Measurements from ENCODE around the gene SLC15A2.

SLC15A2 gene

DNA sequence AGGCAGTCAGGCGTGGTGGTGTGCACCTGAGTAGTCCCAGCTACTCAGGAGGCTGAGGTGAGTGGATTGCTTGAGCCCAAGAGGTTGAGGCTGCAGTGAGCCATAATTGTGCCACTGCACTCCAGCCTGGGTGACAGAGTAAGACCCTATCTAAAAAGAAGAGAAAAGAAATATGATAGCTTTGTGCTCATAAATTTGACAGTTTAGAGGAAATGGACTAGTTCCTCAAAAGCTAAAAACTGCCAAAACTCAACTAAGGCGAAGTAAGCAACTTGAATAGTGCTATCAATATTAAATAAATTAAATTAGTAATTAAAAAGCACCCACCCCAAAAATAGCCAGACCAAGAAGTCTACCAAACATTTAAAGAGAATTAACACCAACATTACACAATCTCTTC is 24.5 kb upstream of the SLC15A2 start:
- POLR2A ChIA-PET = no interaction called here
- no peak for TF ChIP-seq ARNT (IDR thresholded peaks at IDR 0.05)
- CTCF ChIA-PET = no interaction called here
- DNase-seq (ENCODE audit: extremely low spot score) = no peak

DNA sequence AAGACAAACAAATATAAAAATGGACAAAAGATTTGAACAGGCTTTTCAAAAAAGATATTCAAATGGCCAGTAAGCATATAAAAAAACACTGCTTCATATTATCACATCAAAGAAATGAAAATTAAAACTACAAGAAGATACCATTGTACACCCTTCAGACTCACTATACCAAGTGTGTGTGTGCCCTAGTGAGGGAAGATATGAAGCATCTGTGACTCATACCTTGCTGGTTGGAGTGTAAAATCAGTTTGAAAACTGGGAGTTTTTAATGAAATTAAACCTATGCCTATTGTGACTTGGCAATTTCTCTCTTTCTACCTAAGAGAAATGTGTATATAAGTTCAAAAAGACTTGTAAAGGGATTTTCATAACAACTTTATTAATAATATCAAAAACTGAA is 23.5 kb upstream of the SLC15A2 start:
- no peak for DNase-seq (ENCODE audit: extremely low spot score)
- TF ChIP-seq L3MBTL2 (conservative IDR thresholded peaks at IDR 0.05) (no peak), CTBP1 (IDR thresholded peaks at IDR 0.05; ENCODE audit: borderline replicate concordance) (no peak)
- CTCF ChIA-PET = interaction anchor here (0.5 kb wide), 1 partner anchor 126 kb away, joined by 3 read pairs; no protein-coding TSS in a partner anchor
- POLR2A ChIA-PET = no interaction called here

DNA sequence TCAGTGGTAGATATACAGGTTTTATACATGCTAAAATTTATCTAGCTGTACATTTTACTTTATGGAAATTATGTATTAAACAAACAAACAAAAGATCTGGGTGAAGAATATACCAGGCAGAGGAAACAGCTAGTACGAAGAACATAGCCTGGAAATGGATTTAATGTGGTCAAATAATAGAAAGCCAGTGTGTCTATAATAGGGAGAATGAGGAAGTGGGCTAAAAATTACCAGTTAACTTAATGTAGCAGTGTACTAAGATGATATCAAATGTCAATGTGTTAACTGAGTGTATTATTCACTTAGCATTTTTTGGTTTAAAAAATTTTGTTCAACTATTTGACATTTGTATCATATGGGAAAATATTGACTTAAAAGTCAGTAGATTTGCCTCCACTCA is 22.8 kb upstream of the SLC15A2 start:
- DNase-seq (ENCODE audit: extremely low spot score) = no peak
- TF ChIP-seq SP1 (IDR thresholded peaks at IDR 0.05) (no peak), FOXM1 (IDR thresholded peaks at IDR 0.05; ENCODE audit: borderline replicate concordance) (no peak), HDGF (IDR thresholded peaks at IDR 0.05; ENCODE audit: borderline replicate concordance) (no peak), LEF1 (IDR thresholded peaks at IDR 0.05; ENCODE audit: borderline replicate concordance) (no peak), CTBP1 (IDR thresholded peaks at IDR 0.05; ENCODE audit: borderline replicate concordance) (no peak), ARNT (IDR thresholded peaks at IDR 0.05) (no peak), FOXA1 (IDR thresholded peaks at IDR 0.05) (no peak), SUZ12 (IDR thresholded peaks at IDR 0.05) (no peak), NFRKB (IDR thresholded peaks at IDR 0.05) (no peak), BHLHE40 (IDR thresholded peaks at IDR 0.05; ENCODE audit: borderline replicate concordance) (no peak), FOXK2 (IDR thresholded peaks at IDR 0.05) (no peak), ZNF384 (IDR thresholded peaks at IDR 0.05) (no peak)
- TF ChIP-seq, protein P1, sequence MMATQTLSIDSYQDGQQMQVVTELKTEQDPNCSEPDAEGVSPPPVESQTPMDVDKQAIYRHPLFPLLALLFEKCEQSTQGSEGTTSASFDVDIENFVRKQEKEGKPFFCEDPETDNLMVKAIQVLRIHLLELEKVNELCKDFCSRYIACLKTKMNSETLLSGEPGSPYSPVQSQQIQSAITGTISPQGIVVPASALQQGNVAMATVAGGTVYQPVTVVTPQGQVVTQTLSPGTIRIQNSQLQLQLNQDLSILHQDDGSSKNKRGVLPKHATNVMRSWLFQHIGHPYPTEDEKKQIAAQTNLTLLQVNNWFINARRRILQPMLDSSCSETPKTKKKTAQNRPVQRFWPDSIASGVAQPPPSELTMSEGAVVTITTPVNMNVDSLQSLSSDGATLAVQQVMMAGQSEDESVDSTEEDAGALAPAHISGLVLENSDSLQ (IDR thresholded peaks at IDR 0.05) = no peak
- CTCF ChIA-PET = no interaction called here
- POLR2A ChIA-PET = no interaction called here

DNA sequence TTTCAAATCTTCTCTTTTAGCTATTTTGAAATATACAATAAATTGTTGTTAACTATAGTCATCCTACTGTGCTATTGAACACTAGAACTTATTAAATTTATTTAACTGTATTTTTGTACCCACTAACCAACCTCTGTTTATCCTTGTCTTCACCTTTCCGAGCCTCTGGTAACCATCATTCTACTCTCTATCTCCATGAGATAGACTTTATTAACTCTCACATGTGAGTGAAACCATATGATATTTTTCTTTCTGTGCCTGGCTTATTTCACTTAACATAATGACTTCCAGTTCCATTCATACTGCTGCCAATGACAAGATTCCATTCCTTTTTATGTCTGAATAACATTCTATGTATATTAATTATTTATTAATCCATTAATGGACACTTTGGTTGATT is 15.8 kb upstream of the SLC15A2 start:
- ChIA-PET CTCF (no interaction called here), POLR2A (no interaction called here)
- DNase-seq (ENCODE audit: extremely low spot score) = no peak
- TF ChIP-seq SUZ12 (IDR thresholded peaks at IDR 0.05) (no peak), FOXM1 (IDR thresholded peaks at IDR 0.05; ENCODE audit: borderline replicate concordance) (no peak), HDGF (IDR thresholded peaks at IDR 0.05; ENCODE audit: borderline replicate concordance) (no peak), LEF1 (IDR thresholded peaks at IDR 0.05; ENCODE audit: borderline replicate concordance) (no peak), FOXK2 (IDR thresholded peaks at IDR 0.05) (no peak), NFRKB (IDR thresholded peaks at IDR 0.05) (no peak), ZNF384 (IDR thresholded peaks at IDR 0.05) (no peak), BHLHE40 (IDR thresholded peaks at IDR 0.05; ENCODE audit: borderline replicate concordance) (no peak), TARDBP (IDR thresholded peaks at IDR 0.05) (no peak), FOXA1 (IDR thresholded peaks at IDR 0.05) (no peak), CTBP1 (IDR thresholded peaks at IDR 0.05; ENCODE audit: borderline replicate concordance) (no peak)
- TF ChIP-seq, protein P1 (IDR thresholded peaks at IDR 0.05) = no peak

DNA sequence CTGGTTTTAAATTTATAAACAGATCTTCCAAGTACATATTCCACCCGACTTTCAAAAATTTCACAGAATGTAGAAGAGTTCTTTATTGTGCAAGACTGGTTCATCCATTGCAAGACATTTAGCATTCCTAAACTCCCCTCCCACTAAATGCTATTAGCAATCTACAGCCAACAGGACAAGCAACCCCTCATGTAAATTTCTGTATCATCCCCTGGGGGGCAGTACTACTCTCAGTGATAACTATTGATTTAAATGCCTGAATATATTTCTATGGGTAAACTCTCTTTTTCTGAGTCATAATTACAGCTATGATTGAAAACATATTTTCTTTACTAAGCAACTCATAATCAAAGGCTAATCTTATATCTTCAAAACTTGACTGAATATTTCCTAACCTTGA is 10.7 kb upstream of the SLC15A2 start:
- TF ChIP-seq FOXK2 (IDR thresholded peaks at IDR 0.05) (no peak), FOXM1 (IDR thresholded peaks at IDR 0.05; ENCODE audit: borderline replicate concordance) (no peak), L3MBTL2 (conservative IDR thresholded peaks at IDR 0.05) (no peak), FOXA1 (IDR thresholded peaks at IDR 0.05) (no peak), ARNT (IDR thresholded peaks at IDR 0.05) (no peak), LEF1 (IDR thresholded peaks at IDR 0.05; ENCODE audit: borderline replicate concordance) (no peak), SP1 (IDR thresholded peaks at IDR 0.05) (no peak), BHLHE40 (IDR thresholded peaks at IDR 0.05; ENCODE audit: borderline replicate concordance) (no peak), ELF4 (IDR thresholded peaks at IDR 0.05) (no peak), TARDBP (IDR thresholded peaks at IDR 0.05) (no peak)
- TF ChIP-seq, protein P1 (IDR thresholded peaks at IDR 0.05) = no peak
- POLR2A ChIA-PET = no interaction called here
- peak; percentile 22 for DNase-seq (ENCODE audit: extremely low spot score)
- CTCF ChIA-PET = no interaction called here

DNA sequence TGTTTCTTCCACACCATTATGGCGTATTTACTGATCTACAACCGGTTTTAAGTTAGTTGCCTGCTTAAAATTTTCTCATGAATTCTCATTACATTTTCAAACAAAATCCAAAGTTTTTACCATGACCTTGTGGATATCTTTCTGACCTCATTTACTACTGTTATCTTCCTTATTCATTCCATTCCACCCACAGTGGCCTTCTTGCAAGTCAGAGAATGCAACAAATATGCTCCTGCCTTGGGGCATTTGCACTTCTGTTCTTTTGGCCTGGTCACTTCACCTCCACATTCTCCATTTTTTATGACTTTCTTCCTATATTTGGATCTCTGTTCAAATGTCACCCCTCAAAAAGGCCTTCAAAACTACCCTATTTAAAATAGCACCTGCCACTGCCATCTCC is 8.8 kb upstream of the SLC15A2 start:
- TF ChIP-seq SUZ12 (IDR thresholded peaks at IDR 0.05) (no peak), L3MBTL2 (conservative IDR thresholded peaks at IDR 0.05) (no peak), ELF4 (IDR thresholded peaks at IDR 0.05) (no peak), HDGF (IDR thresholded peaks at IDR 0.05; ENCODE audit: borderline replicate concordance) (no peak), ARNT (IDR thresholded peaks at IDR 0.05) (no peak), CTBP1 (IDR thresholded peaks at IDR 0.05; ENCODE audit: borderline replicate concordance) (no peak), ZNF384 (IDR thresholded peaks at IDR 0.05) (no peak), FOXA1 (IDR thresholded peaks at IDR 0.05) (no peak), TARDBP (IDR thresholded peaks at IDR 0.05) (no peak), FOXK2 (IDR thresholded peaks at IDR 0.05) (no peak), BHLHE40 (IDR thresholded peaks at IDR 0.05; ENCODE audit: borderline replicate concordance) (no peak), NFRKB (IDR thresholded peaks at IDR 0.05) (no peak)
- TF ChIP-seq, protein P1 (IDR thresholded peaks at IDR 0.05) = no peak
- ChIA-PET POLR2A (no interaction called here), CTCF (no interaction called here)
- no peak for DNase-seq (ENCODE audit: extremely low spot score)
